Astrocyte (in vitro differentiated cells and primary cell): ENCODE data around the gene LRRFIP1.

Experiments used
- CTCF ChIP-seq: IDR thresholded peaks from 2 replicates; pipeline ENCODE4 v1.5.1; 2011; ENCODE audit warnings: low read depth, mild to moderate bottlenecking, inconsistent platforms, low read length, moderate library complexity; ENCODE audit not compliant: insufficient read depth
- EZH2 ChIP-seq: IDR thresholded peaks from 2 replicates; pipeline ENCODE4 v1.6.1; 2012; ENCODE audit warnings: mild to moderate bottlenecking, low read length, inconsistent platforms; ENCODE audit not compliant: insufficient read depth

GRCh38 chr2:237824085-237824484 is 196.7 kb downstream of the LRRFIP1 start:
- TF ChIP-seq CTCF (no peak), EZH2 (no peak)
